Stimulated activated naive B cell treated with anti-CD40 and anti-IgM and Interleukin-4, amounts not matched to agents 10 μg/mL and 1 μg/mL and 100 μg/mL, for 72 hours (primary cell): ENCODE data around the gene IL23A.
A peak's percentile ranks its signal among the peaks of the same experiment; 100 is the strongest.
"Not testable (repeated sequence)": the region's sequence is repeated elsewhere in the genome, so short reads cannot be mapped to it uniquely, and the experiment has no call there.

Experiments
- ATAC-seq, 2 donors: fragments of 150-1000 bp; cut with Tn5 transposase; replicated peaks; 2 replicates each; pipeline ENCODE4 v1.10.0; 2021; ENCODE audit warnings: moderate library complexity in 1 of 2
- DNase-seq: peaks from one replicate; pipeline ENCODE4 v3.0.0; 2021
- H3K27ac Mint-ChIP-seq: one replicate; pipeline ENCODE4 v1.8.0; 2022; ENCODE audit warnings: mild to moderate bottlenecking, mixed read lengths
- H3K27me3 Mint-ChIP-seq, 2 donors: one replicate each; pipeline ENCODE4 v1.8.0; 2022; ENCODE audit warnings: mixed read lengths in 2 of 2
- H3K36me3 Mint-ChIP-seq, 2 donors: one replicate each; pipeline ENCODE4 v1.8.0; 2022; ENCODE audit warnings: mixed read lengths in 2 of 2, mild to moderate bottlenecking in 1 of 2
- H3K4me1 Mint-ChIP-seq, 2 donors: one replicate each; pipeline ENCODE4 v1.8.0; 2022; ENCODE audit warnings: mixed read lengths in 2 of 2, mild to moderate bottlenecking in 1 of 2
- H3K4me3 Mint-ChIP-seq, 2 donors: one replicate each; pipeline ENCODE4 v1.8.0; 2022; ENCODE audit warnings: mild to moderate bottlenecking in 2 of 2, mixed read lengths in 2 of 2, moderate library complexity in 1 of 2
- H3K9me3 Mint-ChIP-seq, 2 donors: one replicate each; pipeline ENCODE4 v1.8.0; 2022; ENCODE audit warnings: mixed read lengths in 2 of 2, mild to moderate bottlenecking in 1 of 2

The IL23A gene

DNA sequence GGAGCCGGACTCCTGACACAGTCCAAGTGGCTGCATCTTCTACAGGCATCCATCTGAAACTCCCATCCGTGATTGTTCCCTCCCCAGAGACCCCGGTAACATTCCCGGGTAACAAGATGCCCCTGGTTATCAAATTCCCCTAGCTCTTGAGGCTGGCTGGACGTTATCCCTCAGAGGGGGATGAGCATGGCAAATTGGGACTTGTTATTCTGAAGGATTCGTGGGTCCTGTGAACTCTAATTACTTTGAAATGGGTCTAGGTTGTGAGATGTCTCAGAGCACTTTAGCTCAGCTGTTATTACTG lies 4.2 kb upstream of the IL23A start:
- no peaks in the 10 kb centered on the region for H3K9me3 Mint-ChIP-seq
- H3K27me3 Mint-ChIP-seq: no peaks in the 10 kb centered on the region
- H3K4me1 Mint-ChIP-seq: peaks cover 33 to 61% of the 10 kb centered on the region in 2 donors
- DNase-seq: no peak
- peaks cover 9 to 18% of the 10 kb centered on the region in 2 donors for H3K36me3 Mint-ChIP-seq
- no peak for ATAC-seq
- H3K4me3 Mint-ChIP-seq: peak overlapping the region; percentile 96
- peak overlapping the region; percentile 100 for H3K27ac Mint-ChIP-seq

DNA sequence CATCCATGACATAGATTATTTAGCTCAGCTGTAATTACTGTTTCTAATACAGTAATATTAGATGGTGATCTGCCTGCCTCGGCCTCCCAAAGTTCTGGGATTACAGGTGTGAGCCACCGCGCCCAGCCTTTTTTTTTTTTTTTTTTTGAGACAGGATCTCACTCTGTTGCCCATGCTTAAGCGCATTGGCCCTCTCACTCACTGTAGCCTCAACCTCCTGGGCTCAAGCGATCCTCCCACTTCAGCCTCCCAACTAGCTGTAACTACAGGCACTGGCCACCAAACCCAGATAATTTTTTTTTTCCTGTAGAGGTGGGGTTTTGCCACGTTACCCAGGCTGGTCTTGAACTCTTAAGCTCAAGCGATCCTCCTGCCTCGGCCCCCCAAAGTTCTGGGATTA lies 3.2 kb upstream of the IL23A start:
- not testable (repeated sequence) for H3K9me3 Mint-ChIP-seq, H3K27me3 Mint-ChIP-seq, H3K4me3 Mint-ChIP-seq, H3K27ac Mint-ChIP-seq, DNase-seq, ATAC-seq
- Mint-ChIP-seq H3K4me1 (peaks cover 37 to 68% of the 10 kb centered on the region in 2 donors), H3K36me3 (peaks cover 9 to 22% of the 10 kb centered on the region in 2 donors)

DNA sequence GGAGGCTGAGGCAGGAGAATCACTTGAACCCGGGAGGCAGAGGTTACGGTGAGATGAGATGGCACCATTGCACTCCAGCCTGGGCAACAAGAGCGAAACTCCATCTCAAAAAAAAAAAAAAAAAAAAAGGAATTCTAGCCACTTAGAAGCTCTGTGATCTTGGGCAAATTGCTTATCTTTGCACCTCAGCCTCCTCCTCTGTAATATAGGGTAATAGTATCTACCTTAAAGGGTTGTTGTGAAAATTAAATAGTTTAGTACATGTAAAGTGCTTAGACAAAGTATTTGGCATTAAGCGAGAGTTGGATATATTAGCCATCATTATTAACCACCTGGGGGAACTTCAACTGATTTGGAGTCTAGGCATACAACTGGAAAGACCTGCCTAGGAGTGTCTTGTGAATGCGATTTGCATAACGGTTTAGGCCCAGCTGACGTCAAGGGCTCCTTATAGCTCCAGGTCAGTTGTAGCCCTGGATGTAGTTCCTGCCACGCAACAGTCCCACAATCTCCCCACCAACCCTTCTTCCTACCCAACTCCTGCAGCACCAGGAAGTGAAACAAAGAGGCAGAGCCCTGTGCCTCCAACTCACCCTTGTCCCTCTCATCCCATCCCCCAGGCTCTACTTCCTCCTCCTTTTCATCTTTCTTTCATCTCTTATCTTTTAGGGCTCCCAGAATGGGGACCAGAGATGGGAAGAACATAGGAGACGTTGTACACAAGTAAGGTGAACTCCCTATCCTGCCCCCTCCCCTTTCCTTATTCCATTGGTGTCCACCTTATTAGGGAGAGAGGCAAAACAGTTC lies 2.1 kb upstream of the IL23A start:
- no peak overlapping the region for H3K4me3 Mint-ChIP-seq
- peaks cover 33 to 61% of the 10 kb centered on the region in 2 donors for H3K4me1 Mint-ChIP-seq
- H3K27me3 Mint-ChIP-seq: no peaks in the 10 kb centered on the region

DNA sequence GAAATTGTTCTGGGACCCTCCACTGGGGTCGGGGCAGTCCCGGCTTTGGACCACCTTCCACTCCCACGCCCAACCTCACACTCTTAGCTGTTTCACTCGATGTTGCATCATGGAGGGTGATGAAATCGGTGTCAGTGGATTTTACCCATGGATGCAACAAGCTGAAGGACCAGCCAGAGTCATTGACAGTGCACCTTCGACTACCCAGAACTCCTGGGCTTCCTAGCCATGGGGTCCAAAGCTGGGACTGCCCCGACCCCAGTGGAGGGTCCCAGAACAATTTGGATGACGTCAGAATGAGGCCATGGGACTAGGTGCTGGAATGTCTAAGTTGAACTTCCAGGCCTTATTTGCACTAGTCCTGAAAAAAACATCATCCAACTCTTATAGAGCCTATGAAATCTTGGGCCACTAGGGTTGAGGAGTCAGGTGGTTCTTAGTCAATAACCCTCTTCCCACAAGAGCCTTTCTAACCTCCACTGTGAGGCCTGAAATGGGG lies 882 bp upstream of the IL23A start:
- Mint-ChIP-seq H3K4me1 (peaks cover 30 to 55% of the 10 kb centered on the region in 2 donors), H3K27ac (peak overlapping the region; percentile 60), H3K4me3 (no peak overlapping the region), H3K27me3 (no peaks in the 10 kb centered on the region), H3K36me3 (peaks cover 11 to 24% of the 10 kb centered on the region in 2 donors), H3K9me3 (no peaks in the 10 kb centered on the region)
- no peak for DNase-seq
- no peak for ATAC-seq

More for the DNA sequence above, 2.1 kb upstream of the IL23A start:
- Mint-ChIP-seq H3K9me3 (no peaks in the 10 kb centered on the region), H3K36me3 (peaks cover 5 to 21% of the 10 kb centered on the region in 2 donors), H3K27ac (peak overlapping the region; percentile 86)
- no peak for ATAC-seq
- no peak for DNase-seq

DNA sequence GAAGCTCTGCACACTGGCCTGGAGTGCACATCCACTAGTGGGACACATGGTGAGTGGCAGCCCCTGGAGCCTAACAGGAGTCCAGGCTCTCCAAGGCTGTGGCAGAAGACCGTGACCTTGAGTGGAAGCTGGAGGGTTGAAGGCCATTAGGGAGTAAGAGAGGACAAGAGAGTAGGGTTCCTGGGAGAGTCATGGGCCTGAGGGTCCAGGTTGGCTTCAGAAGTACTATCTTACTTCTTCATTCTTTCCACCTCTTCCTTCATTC lies 406 bp downstream of the IL23A start:
- Mint-ChIP-seq H3K27ac (peak overlapping the region; percentile 96), H3K9me3 (no peaks in the 10 kb centered on the region), H3K36me3 (peaks cover 22 to 35% of the 10 kb centered on the region in 2 donors), H3K27me3 (no peaks in the 10 kb centered on the region), H3K4me3 (peak overlapping the region; percentile 78 to 86), H3K4me1 (peaks cover 27 to 48% of the 10 kb centered on the region in 2 donors)
- ATAC-seq (no peak), DNase-seq (no peak)

DNA sequence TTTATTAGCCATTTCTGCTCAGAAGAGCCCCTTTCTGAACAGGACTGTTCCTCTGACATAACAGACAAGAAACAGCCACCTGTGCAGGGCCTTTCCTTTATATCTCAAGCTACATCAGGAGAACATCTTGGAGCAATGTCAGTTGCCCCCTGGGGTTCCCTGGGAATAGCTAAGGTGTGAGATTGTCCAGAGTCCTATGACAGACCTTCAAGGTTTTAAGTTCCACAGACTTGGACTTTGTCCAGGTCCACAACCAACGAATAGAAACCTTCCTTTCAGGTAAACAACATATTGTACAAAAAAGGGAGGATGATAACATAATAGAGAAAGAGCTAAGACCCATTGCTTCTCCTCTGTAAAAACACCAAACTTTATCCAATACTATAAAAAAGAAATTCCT lies 2.9 kb downstream of the IL23A start:
- Mint-ChIP-seq H3K4me3 (no peak overlapping the region), H3K27me3 (no peaks in the 10 kb centered on the region), H3K4me1 (peaks cover 24 to 39% of the 10 kb centered on the region in 2 donors), H3K36me3 (peaks cover 36 to 51% of the 10 kb centered on the region in 2 donors), H3K27ac (no peak overlapping the region), H3K9me3 (no peaks in the 10 kb centered on the region)
- no peak for ATAC-seq
- DNase-seq: no peak

DNA sequence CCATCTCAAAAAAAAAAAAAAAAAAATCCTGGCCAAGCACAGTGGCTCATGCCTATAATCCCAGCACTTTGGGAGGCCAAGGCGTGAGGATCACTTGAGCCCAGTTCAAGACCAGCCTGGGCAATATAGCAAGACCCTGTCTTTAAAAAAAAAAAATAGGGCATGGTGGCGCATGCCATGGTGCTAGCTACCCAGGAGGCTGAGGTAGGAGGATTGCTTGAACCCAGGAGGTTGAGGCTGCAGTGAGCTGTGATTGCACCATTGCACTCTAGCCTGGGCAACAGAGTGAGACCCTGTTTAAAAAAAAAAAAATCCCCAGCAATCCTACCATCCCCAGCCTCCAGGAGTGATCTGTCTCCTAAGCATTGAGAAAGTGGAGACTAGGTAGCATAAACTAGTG lies 3.6 kb downstream of the IL23A start:
- not testable (repeated sequence) for H3K4me3 Mint-ChIP-seq, H3K27ac Mint-ChIP-seq, H3K9me3 Mint-ChIP-seq, ATAC-seq, H3K27me3 Mint-ChIP-seq, DNase-seq
- Mint-ChIP-seq H3K36me3 (peaks cover 36 to 52% of the 10 kb centered on the region in 2 donors), H3K4me1 (peaks cover 24 to 34% of the 10 kb centered on the region in 2 donors)

DNA sequence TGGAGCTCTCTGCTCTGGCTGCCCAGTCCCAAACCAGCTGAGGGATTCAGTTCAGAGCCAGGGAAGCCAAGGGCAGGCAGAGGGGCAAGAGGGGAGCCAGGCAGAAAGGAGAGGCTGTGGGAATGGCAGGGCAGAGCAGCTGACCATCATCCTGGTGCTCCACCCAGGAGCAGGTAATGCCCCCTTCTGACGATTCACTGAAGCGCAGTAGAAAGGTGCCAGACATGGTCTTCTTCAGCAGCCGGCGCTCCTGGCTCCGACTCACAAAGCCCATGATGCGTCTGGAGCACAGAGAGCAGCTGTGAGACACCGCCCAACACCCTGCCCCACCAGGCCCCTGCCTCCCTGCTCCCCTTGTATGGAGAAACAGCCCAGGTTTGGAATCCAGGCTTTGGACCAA lies 8.0 kb downstream of the IL23A start:
- peaks cover 47 to 70% of the 10 kb centered on the region in 2 donors for H3K36me3 Mint-ChIP-seq
- ATAC-seq (no peak), DNase-seq (no peak)
- H3K4me1 Mint-ChIP-seq: peaks cover 3 to 6% of the 10 kb centered on the region in 2 donors
- no peak overlapping the region for H3K4me3 Mint-ChIP-seq
- no peaks in the 10 kb centered on the region for H3K9me3 Mint-ChIP-seq
- H3K27ac Mint-ChIP-seq: peak overlapping the region; percentile 52
- no peaks in the 10 kb centered on the region for H3K27me3 Mint-ChIP-seq

DNA sequence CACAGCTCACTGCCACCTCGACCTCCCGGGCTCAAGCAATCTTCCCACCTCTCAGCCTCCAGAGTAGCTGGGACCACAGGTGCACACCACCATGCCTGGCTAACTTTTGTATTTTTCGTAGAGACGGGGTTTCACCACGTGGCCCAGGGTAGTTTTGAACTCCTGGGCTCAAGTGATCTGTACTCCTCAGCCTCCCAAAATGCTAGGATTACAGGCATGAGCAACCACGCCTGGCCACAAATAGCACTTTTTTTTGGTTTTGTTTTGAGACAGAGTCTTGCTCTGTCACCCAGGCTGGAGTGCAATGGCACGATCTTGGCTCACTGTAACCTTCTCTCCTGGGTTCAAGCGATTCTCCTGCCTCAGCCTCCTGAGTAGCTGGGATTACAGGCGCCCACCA lies 8.6 kb downstream of the IL23A start:
- not testable (repeated sequence) for DNase-seq, H3K27me3 Mint-ChIP-seq, H3K4me3 Mint-ChIP-seq, H3K9me3 Mint-ChIP-seq, H3K4me1 Mint-ChIP-seq
- ATAC-seq: peak in 1 of 2 donors; percentile 54
- Mint-ChIP-seq H3K27ac (peak overlapping the region; percentile 42), H3K36me3 (peaks cover 43 to 67% of the 10 kb centered on the region in 2 donors)

DNA sequence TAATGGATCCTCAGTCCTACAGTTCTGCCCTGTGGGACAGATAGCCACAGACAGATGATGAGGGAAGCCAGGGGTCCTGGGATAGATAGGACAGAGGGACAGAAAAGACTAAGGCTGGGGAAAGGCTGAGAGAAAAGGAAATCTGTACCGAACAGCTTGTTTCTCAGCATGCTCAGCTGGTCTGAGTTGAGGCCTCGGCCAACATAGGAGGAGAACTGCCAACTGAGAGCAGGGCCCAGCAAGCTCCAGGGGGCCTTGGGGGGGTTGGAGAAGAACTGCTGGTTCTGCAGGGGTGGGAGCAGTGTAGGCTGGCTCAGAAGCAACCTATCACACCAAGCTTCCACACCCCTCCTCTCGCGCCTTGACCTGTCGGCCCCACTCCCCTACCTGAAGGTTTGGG lies 10.1 kb downstream of the IL23A start:
- Mint-ChIP-seq H3K36me3 (peaks cover 33 to 55% of the 10 kb centered on the region in 2 donors), H3K27me3 (no peaks in the 10 kb centered on the region), H3K4me3 (no peak overlapping the region), H3K27ac (no peak overlapping the region), H3K9me3 (no peaks in the 10 kb centered on the region), H3K4me1 (peaks cover 3 to 6% of the 10 kb centered on the region in 2 donors)
- no peak for ATAC-seq
- no peak for DNase-seq

DNA sequence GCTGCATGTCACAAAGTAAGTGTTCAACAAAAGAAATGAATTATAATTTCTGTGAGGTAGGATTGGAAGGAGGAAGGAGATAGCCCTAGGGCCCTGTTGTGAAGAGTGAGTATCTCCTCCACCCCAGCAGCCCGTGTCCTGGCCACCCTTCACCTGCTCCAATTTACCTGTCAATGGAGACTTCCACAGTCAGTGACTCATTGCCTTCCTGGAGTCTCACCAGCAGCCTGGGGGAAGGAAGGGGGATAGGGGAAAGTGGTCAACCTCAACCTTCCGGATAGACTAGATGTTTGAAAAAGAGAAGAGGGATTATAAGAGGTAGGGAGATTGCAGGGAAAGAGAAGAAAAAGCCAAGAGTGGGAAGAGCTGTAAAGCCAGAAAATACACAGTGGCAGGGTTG lies 12.0 kb downstream of the IL23A start:
- peaks cover 3 to 4% of the 10 kb centered on the region in 2 donors for H3K4me1 Mint-ChIP-seq
- peaks cover 38 to 59% of the 10 kb centered on the region in 2 donors for H3K36me3 Mint-ChIP-seq
- peak overlapping the region; percentile 1 for H3K27ac Mint-ChIP-seq
- H3K27me3 Mint-ChIP-seq: no peaks in the 10 kb centered on the region
- H3K4me3 Mint-ChIP-seq: no peak overlapping the region
- ATAC-seq: no peak
- H3K9me3 Mint-ChIP-seq: no peaks in the 10 kb centered on the region
- no peak for DNase-seq

DNA sequence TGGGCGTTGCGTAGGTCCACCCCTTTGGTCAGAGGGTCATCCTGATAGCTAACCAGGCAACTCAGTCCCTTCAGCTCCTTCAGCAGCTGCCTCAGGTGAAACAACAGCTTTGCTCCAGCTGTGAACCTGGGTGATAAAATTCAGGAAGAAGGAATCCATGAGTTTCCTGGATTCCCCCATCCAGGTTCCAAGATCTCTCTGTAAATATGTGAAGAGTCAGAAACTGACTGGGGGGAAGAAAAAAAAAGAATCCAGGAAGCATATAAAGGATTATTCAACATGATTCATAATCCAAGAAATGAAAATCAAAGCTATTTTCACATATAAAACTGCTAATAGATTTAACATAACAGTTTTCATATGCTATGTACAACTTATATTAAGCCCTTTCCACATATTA lies 12.6 kb downstream of the IL23A start:
- peaks cover 0 to 3% of the 10 kb centered on the region in 2 donors for H3K4me1 Mint-ChIP-seq
- no peak overlapping the region for H3K4me3 Mint-ChIP-seq
- no peaks in the 10 kb centered on the region for H3K9me3 Mint-ChIP-seq
- H3K27me3 Mint-ChIP-seq: no peaks in the 10 kb centered on the region
- no peak for DNase-seq
- ATAC-seq: no peak
- H3K27ac Mint-ChIP-seq: no peak overlapping the region
- peaks cover 38 to 59% of the 10 kb centered on the region in 2 donors for H3K36me3 Mint-ChIP-seq

DNA sequence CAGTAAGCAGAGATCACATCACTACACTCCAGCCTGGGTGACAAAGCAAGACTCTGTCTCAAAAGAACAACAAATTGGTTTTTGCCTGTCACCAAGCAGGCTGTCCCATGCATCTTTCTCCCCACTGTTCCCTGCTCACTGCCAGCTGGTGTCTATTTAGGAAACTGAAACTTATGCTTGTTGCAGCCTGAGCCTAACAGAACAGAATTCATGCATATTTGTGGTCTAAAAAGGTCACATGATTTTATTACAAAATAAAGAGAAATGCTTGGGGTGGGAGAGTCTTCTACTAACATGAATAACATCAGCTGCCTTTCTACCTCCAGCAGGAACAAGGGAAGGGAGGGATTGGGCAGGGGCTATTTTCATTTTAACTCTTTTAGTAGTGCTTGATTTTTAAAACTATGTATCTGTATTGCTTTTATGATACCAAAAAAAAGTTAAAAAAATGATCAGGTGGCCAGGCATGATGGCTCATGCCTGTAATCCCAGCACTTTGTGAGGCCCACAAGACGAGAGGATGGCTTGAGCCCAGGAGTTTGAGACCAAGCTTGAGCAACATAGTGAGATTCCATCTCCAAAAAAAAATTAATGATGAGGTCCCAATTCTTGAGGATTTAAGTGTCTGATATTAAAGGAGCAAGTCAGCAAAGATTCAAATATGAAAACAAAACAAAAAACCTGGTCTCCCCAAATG lies 20.3 kb downstream of the IL23A start:
- H3K4me3 Mint-ChIP-seq: peak overlapping the region; percentile 92 to 97
- H3K36me3 Mint-ChIP-seq: peaks cover 18 to 20% of the 10 kb centered on the region in 2 donors
- ATAC-seq: no peak
- H3K27ac Mint-ChIP-seq: peak overlapping the region; percentile 81
- H3K4me1 Mint-ChIP-seq: peaks cover 12 to 21% of the 10 kb centered on the region in 2 donors
- no peaks in the 10 kb centered on the region for H3K27me3 Mint-ChIP-seq
- no peaks in the 10 kb centered on the region for H3K9me3 Mint-ChIP-seq
- no peak for DNase-seq

DNA sequence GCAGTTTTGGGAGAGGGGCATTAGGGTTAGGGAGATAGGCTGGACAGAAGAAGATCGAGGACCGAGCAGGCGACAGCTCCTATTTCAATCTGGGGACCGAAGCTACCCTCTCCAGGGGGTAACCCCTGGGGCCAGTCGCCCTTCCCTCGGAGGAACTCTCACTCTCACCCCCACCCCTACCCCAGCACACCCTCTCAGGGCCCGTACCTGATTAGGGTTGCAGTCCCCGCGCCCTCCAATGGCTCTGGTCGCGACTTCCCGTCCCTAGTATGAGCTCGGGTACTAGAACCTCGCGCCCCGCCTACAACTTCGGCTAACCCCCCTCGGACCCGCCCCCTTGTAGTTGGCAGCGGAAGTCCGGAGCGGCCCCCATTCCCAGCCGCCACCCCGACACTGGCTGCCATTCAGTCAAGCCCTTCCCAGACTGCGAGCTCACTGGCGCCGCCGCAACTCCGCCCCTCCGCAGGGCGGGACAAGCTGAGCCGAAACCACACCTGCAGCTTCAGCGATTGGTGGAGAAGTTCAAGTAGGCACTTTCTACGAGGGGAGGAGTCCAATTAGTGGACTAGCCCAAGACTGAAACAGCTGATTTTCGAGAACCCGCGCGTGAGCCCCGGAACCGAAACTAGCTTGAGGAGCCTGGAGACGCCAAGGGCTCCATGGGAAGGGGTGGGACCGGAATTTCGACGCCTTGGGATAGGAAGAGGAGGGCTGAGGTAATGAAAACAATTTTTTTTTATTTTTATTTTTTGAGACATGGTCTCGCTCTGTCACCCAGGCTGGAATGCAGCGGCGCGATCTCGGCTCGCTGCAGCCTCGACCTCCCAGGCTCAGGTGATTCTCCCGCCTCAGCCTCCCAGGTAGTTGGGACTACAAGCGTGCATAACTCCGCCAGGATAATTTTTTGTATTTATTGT lies 21.4 kb downstream of the IL23A start, which contains the start of gene STAT2:
Gene STAT2 (minus strand): TSS at position 257 of the 917 bp plus-strand sequence. CDS start 3,536 bp downstream, outside the sequence.
- H3K9me3 Mint-ChIP-seq: no peaks in the 10 kb centered on the region
- H3K36me3 Mint-ChIP-seq: peaks cover 9% of the 10 kb centered on the region in 2 donors
- H3K4me1 Mint-ChIP-seq: peaks cover 12 to 21% of the 10 kb centered on the region in 2 donors
- peak within 1 kb of the TSS; percentile 92 to 97 for H3K4me3 Mint-ChIP-seq
- ATAC-seq (peak; percentile 97 to 98), DNase-seq (peak; percentile 100)
- H3K27me3 Mint-ChIP-seq: no peaks in the 10 kb centered on the region
- peak within 1 kb of the TSS; percentile 98 for H3K27ac Mint-ChIP-seq
